Hepatocyte (in vitro differentiated cells): ENCODE data around the gene AJUBA. TPM values are rescaled to one million over a fixed set of nuclear protein-coding genes. Genes with fewer than 3 reads are reported as not detected.
A peak's percentile ranks its signal among the peaks of the same experiment; 100 is the strongest.
"Not testable (repeated sequence)": the region's sequence is repeated elsewhere in the genome, so short reads cannot be mapped to it uniquely, and the experiment has no call there.

Experiments used
- DNase-seq: peaks from one replicate; pipeline ENCODE4 v3.0.0-alpha.2; 2016; ENCODE audit warnings: low spot score
- H2AFZ ChIP-seq: fragments of 200-600 bp; sonication (generic); 2 replicates; pipeline ENCODE4 v1.6.0; 2016; ENCODE audit warnings: antibody characterized with exemption, mild to moderate bottlenecking
- H3K27ac ChIP-seq: fragments of 200-600 bp; sonication (generic); 2 replicates; pipeline ENCODE4 v1.5.1; 2016; ENCODE audit warnings: mild to moderate bottlenecking
- H3K27me3 ChIP-seq: fragments of 200-600 bp; sonication (generic); 2 replicates; pipeline ENCODE4 v1.6.1; 2016
- H3K36me3 ChIP-seq: fragments of 200-600 bp; sonication (generic); replicated peaks from 2 replicates; pipeline ENCODE4 v1.5.1; 2016; ENCODE audit warnings: low read depth; ENCODE audit not compliant: insufficient read depth
- H3K4me1 ChIP-seq: fragments of 200-600 bp; sonication (generic); 2 replicates; pipeline ENCODE4 v1.5.1; 2016; ENCODE audit warnings: mild to moderate bottlenecking, moderate library complexity; ENCODE audit not compliant: insufficient read depth
- H3K4me2 ChIP-seq: fragments of 200-600 bp; sonication (generic); 2 replicates; pipeline ENCODE4 v1.6.0; 2016
- H3K4me3 ChIP-seq: fragments of 200-600 bp; sonication (generic); 2 replicates; pipeline ENCODE4 v1.5.1; 2016; ENCODE audit warnings: mild to moderate bottlenecking
- H3K79me2 ChIP-seq: fragments of 200-600 bp; sonication (generic); 2 replicates; pipeline ENCODE4 v1.6.0; 2017; ENCODE audit warnings: mild to moderate bottlenecking
- H3K9me2 ChIP-seq: fragments of 200-600 bp; sonication (generic); replicated peaks from 2 replicates; pipeline ENCODE4 v1.6.0; 2017; ENCODE audit warnings: mild to moderate bottlenecking; ENCODE audit not compliant: insufficient read depth
- H3K9me3 ChIP-seq: fragments of 200-600 bp; sonication (generic); 2 replicates; pipeline ENCODE4 v1.5.1; 2016; ENCODE audit warnings: low read depth, mild to moderate bottlenecking
- H4K20me1 ChIP-seq: fragments of 200-600 bp; sonication (generic); 2 replicates; pipeline ENCODE4 v1.6.0; 2016; ENCODE audit warnings: mild to moderate bottlenecking; ENCODE audit not compliant: insufficient read depth, poor library complexity, severe bottlenecking
- EZH2 ChIP-seq: fragments of 200-600 bp; sonication (generic); IDR thresholded peaks from 2 replicates; pipeline ENCODE4 v1.6.1; 2016; ENCODE audit warnings: antibody characterized with exemption, mild to moderate bottlenecking, borderline replicate concordance
- EZH2phosphoT487 ChIP-seq: fragments of 200-600 bp; sonication (generic); IDR thresholded peaks from one replicate; pipeline ENCODE4 v1.6.1; 2018; ENCODE audit warnings: antibody characterized with exemption, mild to moderate bottlenecking, low read depth, moderate library complexity; ENCODE audit not compliant: unreplicated experiment, severe bottlenecking
- WGBS: methylation state at CpG from one replicate; pipeline ENCODE4 v1.1.6; 2016; ENCODE audit warnings: low lambda C conversion rate; ENCODE audit errors: missing lambda C conversion rate; 5-methylcytosine and 5-hydroxymethylcytosine counted together
- polyA plus RNA-seq: library from polyadenylated mRNA; unstranded; fragments of >200 nt; fragmentation: Nextera tagmentation; extraction: Ambion mirVana; gene quantifications from 2 replicates; pipeline ENCODE4 v1.2.1, GENCODE V29; 2016
- total RNA-seq: library from RNA; depleted of rRNA; stranded (reverse); fragments of >200 nt; gene quantifications from 2 replicates; pipeline ENCODE4 v1.2.3, GENCODE V29; 2014
- TF ChIP-seq, protein P1 (sequence below): fragments of 200-600 bp; sonication (generic); IDR thresholded peaks from 2 replicates; pipeline ENCODE4 v1.5.1; 2016; ENCODE audit warnings: antibody characterized with exemption, mild to moderate bottlenecking; ENCODE audit not compliant: poor library complexity

Gene AJUBA
- total and polyA plus RNA-seq, 2 experiments from 2014 or later = 43.2 to 80.8 TPM

DNA sequence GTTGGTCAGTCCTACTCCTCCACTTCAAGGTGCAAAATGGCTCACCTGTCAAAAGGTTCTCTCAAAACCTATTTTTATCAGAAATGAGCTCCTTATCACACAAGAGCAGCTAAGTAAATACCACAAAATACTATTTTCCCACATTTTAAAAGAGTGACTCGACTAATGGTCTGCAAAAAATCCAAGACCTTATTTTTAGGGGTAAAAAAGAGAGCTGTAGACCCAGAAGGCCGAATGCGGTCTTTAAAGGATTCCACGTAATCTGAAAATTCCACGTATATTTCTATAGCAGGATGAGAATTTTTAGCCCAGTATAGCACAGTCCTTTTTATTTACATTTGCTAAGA lies 23.8 kb upstream of the AJUBA start:
- Histone ChIP-seq H3K4me2 (peak overlapping the region; percentile 83), H2AFZ (peak overlapping the region; percentile 59), H3K9me2 (no peaks in the 10 kb centered on the region), H3K79me2 (peaks cover 14% of the 10 kb centered on the region), H3K27me3 (no peaks in the 10 kb centered on the region), H3K27ac (peak overlapping the region; percentile 97), H3K4me3 (peak overlapping the region; percentile 37), H3K4me1 (peaks cover 21% of the 10 kb centered on the region), H3K36me3 (no peaks in the 10 kb centered on the region), H4K20me1 (no peaks in the 10 kb centered on the region), H3K9me3 (no peaks in the 10 kb centered on the region)
- TF ChIP-seq EZH2 (no peak), EZH2phosphoT487 (no peak)
- TF ChIP-seq, protein P1, sequence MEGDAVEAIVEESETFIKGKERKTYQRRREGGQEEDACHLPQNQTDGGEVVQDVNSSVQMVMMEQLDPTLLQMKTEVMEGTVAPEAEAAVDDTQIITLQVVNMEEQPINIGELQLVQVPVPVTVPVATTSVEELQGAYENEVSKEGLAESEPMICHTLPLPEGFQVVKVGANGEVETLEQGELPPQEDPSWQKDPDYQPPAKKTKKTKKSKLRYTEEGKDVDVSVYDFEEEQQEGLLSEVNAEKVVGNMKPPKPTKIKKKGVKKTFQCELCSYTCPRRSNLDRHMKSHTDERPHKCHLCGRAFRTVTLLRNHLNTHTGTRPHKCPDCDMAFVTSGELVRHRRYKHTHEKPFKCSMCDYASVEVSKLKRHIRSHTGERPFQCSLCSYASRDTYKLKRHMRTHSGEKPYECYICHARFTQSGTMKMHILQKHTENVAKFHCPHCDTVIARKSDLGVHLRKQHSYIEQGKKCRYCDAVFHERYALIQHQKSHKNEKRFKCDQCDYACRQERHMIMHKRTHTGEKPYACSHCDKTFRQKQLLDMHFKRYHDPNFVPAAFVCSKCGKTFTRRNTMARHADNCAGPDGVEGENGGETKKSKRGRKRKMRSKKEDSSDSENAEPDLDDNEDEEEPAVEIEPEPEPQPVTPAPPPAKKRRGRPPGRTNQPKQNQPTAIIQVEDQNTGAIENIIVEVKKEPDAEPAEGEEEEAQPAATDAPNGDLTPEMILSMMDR = no peak
- 52% methylated on average over 5 of the region's 5 CpGs for WGBS
- DNase-seq = no peak

DNA sequence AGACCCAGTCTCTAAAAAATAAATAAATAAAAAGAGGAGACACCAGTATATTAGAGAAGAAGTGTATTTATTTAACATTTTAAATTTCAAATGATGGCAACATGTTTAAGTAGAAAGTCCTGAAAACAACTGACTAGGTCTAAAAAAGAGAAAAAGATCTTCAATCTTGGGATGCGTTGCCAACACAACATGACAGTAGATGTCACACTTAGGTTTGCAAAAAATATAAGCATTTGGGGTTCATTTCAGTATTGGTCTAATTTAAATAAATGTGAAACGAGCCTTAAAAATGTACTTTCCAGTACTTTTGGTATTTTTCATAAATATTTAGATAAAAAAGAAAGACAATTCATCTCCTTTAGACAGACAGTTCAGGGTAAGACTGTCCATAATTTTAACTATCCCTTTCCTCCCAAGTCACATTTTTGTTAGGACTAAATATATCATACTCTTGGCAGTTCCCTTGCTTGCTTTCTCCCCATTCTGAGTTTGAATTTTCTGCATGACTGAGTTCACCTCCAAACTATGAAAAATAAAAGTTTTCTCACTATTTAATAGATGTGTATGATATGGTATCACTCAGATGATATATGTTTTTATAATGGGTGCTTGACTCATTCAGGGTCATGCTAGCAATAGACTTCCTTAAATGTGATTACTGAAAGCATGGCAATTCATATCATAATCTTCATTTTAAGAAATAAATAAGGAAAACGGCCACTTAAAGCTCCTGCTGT lies 23.3 kb upstream of the AJUBA start:
- Histone ChIP-seq H2AFZ (peak overlapping the region; percentile 59), H3K9me3 (no peaks in the 10 kb centered on the region), H4K20me1 (no peaks in the 10 kb centered on the region), H3K4me3 (no peak overlapping the region), H3K27ac (peak overlapping the region; percentile 97), H3K4me2 (peak overlapping the region; percentile 83), H3K36me3 (no peaks in the 10 kb centered on the region), H3K27me3 (no peaks in the 10 kb centered on the region), H3K4me1 (peaks cover 21% of the 10 kb centered on the region), H3K79me2 (peaks cover 14% of the 10 kb centered on the region), H3K9me2 (no peaks in the 10 kb centered on the region)
- 74% methylated on average over 3 of the region's 3 CpGs for WGBS
- TF ChIP-seq EZH2 = no peak
- TF ChIP-seq EZH2phosphoT487 = no peak
- TF ChIP-seq, protein P1 = no peak
- no peak for DNase-seq

DNA sequence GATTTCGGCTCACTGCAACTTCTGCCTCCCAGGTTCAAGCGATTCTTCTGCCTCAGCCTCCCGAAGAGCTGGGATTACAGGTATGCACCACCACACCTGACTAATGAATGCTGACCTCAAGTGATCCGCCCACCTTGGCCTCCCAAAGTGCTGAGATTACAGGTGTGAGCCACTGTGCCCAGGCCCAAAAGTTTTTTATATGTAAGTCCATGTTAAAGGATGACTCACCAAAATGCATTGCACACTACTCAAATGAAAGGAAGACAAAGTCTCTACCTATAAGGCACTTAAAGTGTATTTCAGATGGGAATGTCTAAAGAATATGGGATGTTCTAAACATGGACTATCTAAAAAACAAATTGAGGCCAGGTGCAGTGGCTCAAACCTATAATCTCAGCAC lies 21.9 kb upstream of the AJUBA start:
- H2AFZ ChIP-seq, H4K20me1 ChIP-seq, H3K4me3 ChIP-seq, H3K4me2 ChIP-seq, H3K9me2 ChIP-seq, H3K9me3 ChIP-seq, H3K27me3 ChIP-seq, H3K27ac ChIP-seq, H3K36me3 ChIP-seq, DNase-seq: not testable (repeated sequence)
- WGBS = 97% methylated on average over 4 of the region's 4 CpGs
- Histone ChIP-seq H3K79me2 (peaks cover 14% of the 10 kb centered on the region), H3K4me1 (peaks cover 25% of the 10 kb centered on the region)

DNA sequence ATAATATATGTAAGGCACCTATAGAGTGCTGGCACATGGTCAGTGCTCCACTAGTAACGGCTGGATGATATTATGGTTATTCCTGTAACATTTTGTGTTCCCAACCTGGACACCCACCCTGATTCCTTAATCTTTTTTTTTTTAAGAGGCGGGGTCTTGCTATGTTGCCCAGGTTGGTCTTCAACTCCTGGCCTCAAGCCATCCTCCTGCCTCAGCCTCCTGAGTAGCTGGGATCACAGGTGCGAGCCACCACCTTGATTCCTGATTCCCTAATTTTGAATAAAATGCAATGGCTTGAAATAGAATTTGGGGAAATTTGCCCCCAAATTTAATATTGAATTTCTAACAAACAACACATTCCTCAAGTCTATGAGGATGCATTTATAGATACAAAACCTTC lies 20.2 kb upstream of the AJUBA start:
- no peak for DNase-seq
- no peaks in the 10 kb centered on the region for H3K9me3 ChIP-seq
- H3K9me2 ChIP-seq = no peaks in the 10 kb centered on the region
- H3K4me2 ChIP-seq = no peak overlapping the region
- no peak overlapping the region for H3K4me3 ChIP-seq
- H2AFZ ChIP-seq = no peak overlapping the region
- H4K20me1 ChIP-seq = no peaks in the 10 kb centered on the region
- WGBS = 97% methylated on average over 3 of the region's 3 CpGs
- no peak overlapping the region for H3K27ac ChIP-seq
- H3K36me3 ChIP-seq = no peaks in the 10 kb centered on the region
- H3K27me3 ChIP-seq = no peaks in the 10 kb centered on the region
- H3K4me1 ChIP-seq = peaks cover 18% of the 10 kb centered on the region
- peaks cover 3% of the 10 kb centered on the region for H3K79me2 ChIP-seq
- TF ChIP-seq EZH2 (no peak), EZH2phosphoT487 (no peak)
- TF ChIP-seq, protein P1 = no peak
